IPS DF 4.7 (cell line): Measurements from ENCODE around the gene SPINDOC.
"Not testable (repeated sequence)": the region's sequence is repeated elsewhere in the genome, so short reads cannot be mapped to it uniquely, and the experiment has no call there.

Source experiments
- DNase-seq: peaks from one replicate; pipeline ENCODE4 v3.0.0-alpha.2; 2013; ENCODE audit warnings: low spot score; ENCODE audit errors: extremely low read depth

Gene SPINDOC

GRCh38 chr11:63785823-63786222 lies 27.4 kb upstream of the SPINDOC start:
- no peak for DNase-seq

- no peak for DNase-seq
These were observed 21.6 kb upstream of the SPINDOC start for GRCh38 chr11:63791495-63792167.

DNA sequence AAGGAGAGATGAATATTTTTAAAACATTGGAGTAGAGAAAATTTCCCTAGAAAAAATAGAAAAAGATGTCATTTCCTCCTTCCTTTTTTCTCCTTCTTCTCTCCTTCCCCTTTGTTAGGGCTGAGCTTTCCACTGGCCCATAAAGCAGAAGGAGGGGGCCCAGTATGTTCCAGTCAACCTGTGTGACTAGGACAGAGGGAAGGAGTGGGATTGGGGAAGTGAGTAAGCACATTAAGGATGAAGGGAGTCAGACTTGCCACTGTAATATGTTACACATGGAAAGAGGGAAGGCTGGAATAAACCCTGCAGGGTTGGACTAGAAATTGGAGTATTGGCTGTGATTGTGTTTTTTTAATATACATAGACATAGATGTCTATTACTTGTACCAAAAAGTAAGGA lies 20.1 kb upstream of the SPINDOC start:
- no peak for DNase-seq

DNA sequence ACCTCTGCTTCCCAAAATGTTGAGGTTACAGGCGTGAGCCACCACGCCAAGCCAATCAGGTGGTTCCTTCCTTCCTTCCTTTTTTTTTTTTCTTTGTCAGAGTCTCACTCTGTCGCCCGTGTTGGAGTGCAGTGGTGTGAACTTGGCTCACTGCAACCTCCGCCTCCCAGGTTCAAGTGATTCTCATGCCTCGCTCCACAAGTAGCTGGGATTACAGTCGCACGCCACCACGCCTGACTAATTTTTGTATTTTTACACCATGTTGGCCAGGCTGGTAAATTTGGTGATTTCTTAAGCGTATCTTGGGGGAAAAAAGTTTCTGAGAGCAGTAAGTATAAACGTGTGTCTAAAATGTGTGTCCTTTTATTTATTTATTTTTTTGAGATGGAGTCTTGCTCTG lies 18.2 kb upstream of the SPINDOC start:
- no peak for DNase-seq

GRCh38 chr11:63800921-63801320 lies 12.3 kb upstream of the SPINDOC start:
- DNase-seq = no peak

DNA sequence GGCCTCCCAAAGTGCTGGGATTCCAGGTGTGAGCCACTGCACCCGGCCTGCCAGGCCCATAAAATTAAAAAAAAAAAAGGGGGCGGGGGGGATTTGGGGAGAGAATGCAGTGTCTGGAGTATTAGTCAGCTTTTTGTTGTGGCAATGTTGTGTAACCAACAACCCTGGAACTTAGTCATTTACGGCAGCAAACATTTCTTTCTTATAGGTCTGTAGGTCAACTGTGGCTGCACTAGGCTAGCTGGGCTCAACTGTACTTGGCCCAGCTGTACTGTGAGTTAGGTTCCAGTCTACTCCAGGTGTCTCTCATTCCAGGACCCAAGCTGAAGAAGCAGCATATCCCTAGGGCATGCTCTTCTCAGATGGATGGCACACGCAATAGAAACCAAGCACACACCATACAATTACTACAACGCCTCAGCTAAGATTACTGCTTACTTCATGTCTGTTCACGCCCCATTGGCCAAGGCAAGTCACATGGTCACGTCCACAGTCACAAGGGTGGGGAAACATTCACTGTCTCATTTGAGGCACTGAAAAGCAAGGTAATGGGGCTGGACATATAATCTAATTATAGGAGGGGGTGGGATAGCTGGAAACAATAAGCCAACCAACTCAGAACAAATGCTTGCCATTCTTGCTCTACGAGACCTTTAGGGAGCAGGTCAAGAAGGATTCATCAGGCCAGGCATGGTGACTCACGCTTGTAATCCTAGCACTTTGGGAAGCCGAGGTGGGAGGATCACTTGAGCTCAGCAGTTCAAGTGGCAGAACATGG lies 10.4 kb upstream of the SPINDOC start:
- no peak for DNase-seq

DNA sequence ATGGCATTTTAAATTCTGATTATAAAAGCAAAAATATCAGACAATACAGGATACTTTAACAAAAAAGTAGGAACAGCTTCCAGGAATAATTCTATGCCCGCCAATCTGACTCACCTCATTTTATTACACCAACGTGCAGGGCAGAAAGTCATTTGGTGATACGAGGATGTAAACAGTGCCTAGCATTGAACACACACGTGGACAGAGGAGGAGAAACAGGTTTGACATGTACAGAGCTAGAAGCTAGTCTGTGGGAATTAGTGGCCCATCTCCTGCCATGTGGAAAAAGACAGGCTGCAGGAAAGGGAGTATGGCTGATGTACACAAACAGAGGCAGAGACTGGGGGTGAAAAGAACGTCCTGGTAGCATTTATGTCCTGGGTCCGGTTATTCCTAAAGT lies 9.0 kb upstream of the SPINDOC start:
- DNase-seq = no peak

- no peak for DNase-seq
These were observed 7.3 kb upstream of the SPINDOC start for GRCh38 chr11:63805844-63806415.

DNA sequence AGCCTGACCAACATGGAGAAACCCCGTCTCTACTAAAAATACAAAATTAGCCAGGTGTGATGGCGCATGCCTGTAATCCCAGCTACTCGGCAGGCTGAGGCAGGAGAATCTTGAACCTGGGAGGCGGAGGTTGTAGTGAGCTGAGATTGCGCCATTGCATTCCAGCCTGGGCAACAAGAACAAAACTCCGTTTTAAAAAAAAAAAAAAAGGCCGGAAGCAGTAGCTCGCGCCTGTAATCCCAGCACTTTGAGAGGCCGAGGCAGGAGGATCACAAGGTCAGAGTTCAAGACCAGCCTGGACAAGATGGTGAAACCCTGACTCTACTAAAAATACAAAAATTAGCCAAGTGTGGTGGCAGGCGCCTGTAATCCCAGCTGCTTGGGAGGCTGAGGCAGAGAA lies 2.9 kb upstream of the SPINDOC start:
- DNase-seq = not testable (repeated sequence)

- no peak for DNase-seq
These were observed 1.7 kb upstream of the SPINDOC start for GRCh38 chr11:63811522-63811921.

DNA sequence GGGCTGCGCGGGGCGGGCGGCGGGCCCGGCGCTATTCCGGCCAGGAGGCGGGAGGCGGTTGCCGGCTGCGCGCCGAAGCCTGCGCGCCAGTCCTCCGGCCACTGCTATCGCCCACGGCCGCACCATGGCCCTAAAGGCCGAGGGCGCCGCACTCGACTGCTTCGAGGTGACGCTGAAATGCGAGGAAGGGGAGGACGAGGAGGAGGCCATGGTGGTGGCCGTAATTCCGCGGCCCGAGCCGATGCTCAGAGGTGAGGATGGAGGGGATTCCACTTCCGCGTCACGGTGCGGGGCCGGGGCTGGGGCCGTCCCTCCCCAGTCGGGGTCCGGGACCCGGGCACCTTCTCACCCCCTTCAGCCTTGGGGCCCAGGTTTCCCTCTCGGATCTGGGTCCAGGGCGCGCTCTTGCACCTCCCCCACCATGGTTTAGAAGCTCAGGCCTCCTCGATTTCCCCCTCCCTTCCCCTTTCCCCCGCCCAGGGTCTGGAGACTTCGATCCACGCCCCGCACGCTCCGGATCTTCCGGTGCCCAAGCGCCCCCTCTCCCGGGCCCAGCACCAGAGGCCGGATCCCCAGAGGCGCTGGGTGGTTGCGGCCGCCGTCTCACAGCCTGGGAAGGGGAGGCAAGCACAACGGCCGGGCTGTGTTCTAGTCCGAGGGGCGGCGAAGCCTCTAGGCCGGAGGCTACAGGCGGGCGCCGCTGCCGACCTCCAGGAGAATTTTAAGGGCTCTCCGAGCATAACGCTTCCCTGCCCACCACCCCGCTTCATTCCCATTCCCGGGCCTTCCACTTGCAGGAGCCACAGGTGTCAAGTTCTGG lies 517 bp downstream of the SPINDOC start:
- no peak for DNase-seq

GRCh38 chr11:63814383-63814736 lies 1.1 kb downstream of the SPINDOC start:
- DNase-seq = no peak

DNA sequence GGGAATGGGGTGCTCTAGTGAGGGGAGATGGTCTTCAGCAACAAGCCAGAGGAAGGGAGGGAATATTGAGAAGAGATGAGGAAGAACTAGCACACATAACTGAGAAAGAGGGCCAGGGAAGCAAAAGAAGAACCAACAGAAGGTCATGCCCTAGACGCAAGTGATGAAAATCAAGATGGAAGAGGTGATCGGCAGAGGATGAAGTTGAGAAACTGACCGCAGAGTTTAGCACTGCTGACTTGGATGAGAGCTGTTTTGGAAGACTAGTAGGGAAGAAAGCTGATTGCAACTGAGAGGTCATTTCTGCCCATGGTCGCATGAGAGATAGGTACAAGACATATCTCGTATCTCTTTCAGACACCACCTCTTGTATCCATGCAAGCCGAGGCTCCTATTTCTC lies 2.9 kb downstream of the SPINDOC start:
- DNase-seq = no peak

- DNase-seq = no peak
These were observed 3.5 kb downstream of the SPINDOC start for GRCh38 chr11:63816732-63817131.

DNA sequence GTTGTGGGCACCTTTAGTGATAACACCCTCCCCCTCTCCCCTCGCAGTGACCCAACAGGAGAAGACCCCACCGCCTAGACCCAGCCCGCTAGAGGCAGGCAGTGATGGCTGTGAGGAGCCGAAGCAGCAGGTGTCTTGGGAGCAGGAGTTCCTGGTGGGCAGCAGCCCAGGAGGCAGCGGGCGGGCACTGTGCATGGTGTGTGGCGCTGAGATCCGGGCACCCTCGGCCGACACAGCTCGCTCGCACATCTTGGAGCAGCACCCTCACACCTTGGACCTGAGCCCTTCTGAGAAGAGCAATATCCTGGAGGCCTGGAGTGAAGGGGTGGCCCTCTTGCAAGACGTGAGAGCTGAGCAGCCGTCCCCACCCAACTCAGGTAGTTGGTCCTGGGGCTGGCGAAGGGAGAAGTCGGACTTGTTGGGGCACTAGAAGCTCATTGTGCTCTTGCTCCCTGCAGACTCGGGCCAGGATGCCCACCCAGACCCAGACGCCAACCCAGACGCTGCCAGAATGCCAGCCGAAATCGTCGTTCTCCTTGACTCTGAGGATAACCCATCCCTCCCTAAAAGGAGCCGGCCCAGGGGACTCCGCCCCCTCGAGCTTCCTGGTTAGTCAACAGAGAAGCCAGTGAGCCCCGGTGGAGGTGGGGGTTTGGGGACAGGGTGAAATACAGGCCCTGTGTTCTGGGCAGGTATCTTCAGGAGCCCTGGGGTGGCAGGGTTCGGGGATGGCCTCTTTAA lies 4.7 kb downstream of the SPINDOC start:
- DNase-seq = no peak

DNA sequence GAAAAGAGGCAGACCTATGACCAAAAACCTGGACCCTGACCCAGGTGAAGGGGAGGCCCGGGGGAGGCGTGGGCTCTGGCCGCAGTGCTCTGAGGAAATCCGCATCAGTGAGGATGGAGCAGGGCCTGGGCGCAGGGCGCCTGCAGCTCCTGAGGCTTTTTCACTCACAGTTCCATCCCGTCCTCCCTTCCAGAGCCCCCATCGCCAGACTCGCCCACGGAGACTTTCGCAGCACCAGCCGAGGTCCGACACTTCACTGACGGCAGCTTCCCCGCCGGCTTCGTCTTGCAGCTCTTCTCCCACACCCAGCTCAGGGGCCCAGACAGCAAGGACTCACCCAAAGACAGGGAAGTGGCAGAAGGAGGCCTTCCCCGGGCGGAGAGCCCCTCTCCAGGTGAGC lies 5.4 kb downstream of the SPINDOC start:
- DNase-seq = no peak

- DNase-seq = no peak
These were observed 8.2 kb downstream of the SPINDOC start for GRCh38 chr11:63821411-63821810.

DNA sequence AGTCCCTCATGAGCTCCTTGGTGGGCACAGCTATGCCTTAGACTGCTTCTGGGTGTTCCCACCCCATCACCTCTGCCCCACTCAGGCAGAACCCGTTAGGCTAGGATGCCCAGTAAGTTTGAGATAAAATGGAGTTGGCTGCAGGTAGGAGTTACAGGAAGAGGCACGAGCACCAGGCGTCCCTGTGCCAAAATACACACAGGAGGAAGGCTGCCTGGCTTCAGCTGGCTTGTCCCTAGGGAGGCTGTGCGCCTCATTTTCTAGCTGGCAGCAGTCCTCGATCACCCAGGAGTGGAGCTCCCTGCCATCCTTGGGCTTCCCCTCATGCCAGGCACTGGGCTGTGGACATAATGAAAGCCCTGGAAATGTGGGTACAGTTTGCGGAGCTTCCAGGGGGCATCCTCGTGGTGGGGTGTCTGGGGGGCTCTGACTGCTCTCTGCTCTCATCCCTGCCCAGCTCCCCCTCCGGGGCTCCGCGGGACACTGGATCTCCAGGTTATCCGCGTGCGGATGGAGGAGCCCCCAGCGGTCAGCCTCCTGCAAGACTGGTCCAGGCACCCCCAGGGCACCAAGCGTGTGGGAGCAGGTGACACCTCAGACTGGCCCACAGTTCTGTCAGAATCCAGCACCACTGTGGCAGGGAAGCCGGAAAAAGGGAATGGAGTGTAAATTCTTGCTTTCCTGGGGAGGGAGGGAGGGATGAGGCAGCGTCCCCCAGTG lies 13.4 kb downstream of the SPINDOC start:
- no peak for DNase-seq

GRCh38 chr11:63829823-63830489 lies 16.7 kb downstream of the SPINDOC start:
- no peak for DNase-seq

DNA sequence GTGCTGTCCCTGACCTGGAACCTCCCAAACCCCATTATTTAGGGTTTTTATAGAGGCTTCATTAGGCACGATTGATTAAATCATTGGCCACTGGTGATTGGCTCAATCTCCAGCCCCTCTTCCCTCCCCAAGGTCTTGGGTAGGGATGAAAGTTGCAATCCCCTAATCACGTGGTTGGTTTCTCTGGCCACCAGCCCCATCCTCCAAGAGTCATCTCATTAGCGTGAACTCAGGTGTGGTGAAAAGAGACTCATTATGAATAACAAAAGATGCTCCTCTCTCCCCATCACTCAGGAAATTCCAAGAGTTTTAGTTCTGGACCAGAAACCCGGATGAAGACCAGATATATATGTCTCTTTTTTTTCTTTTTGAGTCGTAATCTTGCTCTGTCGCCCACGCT lies 18.1 kb downstream of the SPINDOC start:
- no peak for DNase-seq
